ENCODE measurements around the gene AK4.
"Not testable (repeated sequence)": the region's sequence is repeated elsewhere in the genome, so short reads cannot be mapped to it uniquely, and the experiment has no call there.

Gene AK4

GRCh38 chr1:65159801-65160523, 12.0 kb downstream of the AK4 start:
- DNase-seq (ENCODE audit: low spot score) (no peak), ATAC-seq (ENCODE audit: low read depth) (no peak)
- peaks cover 10% of the 10 kb centered on the region for H3K4me1 ChIP-seq (ENCODE audit: insufficient read depth, poor library complexity, severe bottlenecking)
- H3K9me3 ChIP-seq (ENCODE audit: severe bottlenecking): no peaks in the 10 kb centered on the region
- TF ChIP-seq, protein P1, sequence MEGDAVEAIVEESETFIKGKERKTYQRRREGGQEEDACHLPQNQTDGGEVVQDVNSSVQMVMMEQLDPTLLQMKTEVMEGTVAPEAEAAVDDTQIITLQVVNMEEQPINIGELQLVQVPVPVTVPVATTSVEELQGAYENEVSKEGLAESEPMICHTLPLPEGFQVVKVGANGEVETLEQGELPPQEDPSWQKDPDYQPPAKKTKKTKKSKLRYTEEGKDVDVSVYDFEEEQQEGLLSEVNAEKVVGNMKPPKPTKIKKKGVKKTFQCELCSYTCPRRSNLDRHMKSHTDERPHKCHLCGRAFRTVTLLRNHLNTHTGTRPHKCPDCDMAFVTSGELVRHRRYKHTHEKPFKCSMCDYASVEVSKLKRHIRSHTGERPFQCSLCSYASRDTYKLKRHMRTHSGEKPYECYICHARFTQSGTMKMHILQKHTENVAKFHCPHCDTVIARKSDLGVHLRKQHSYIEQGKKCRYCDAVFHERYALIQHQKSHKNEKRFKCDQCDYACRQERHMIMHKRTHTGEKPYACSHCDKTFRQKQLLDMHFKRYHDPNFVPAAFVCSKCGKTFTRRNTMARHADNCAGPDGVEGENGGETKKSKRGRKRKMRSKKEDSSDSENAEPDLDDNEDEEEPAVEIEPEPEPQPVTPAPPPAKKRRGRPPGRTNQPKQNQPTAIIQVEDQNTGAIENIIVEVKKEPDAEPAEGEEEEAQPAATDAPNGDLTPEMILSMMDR (IDR thresholded peaks at IDR 0.05; ENCODE audit: poor library complexity, severe bottlenecking): no peak
- H3K27me3 ChIP-seq (ENCODE audit: insufficient read depth, poor library complexity, severe bottlenecking): no peaks in the 10 kb centered on the region
- no peak overlapping the region for H3K4me3 ChIP-seq (ENCODE audit: severe bottlenecking)
- H3K27ac ChIP-seq (ENCODE audit: poor library complexity, severe bottlenecking): no peak overlapping the region
- peaks cover 15% of the 10 kb centered on the region for H3K36me3 ChIP-seq (ENCODE audit: low read depth)

- TF ChIP-seq, protein P1 (IDR thresholded peaks at IDR 0.05; ENCODE audit: poor library complexity, severe bottlenecking): no peak
- Histone ChIP-seq H3K27me3 (ENCODE audit: insufficient read depth, poor library complexity, severe bottlenecking) (no peaks in the 10 kb centered on the region), H3K36me3 (ENCODE audit: low read depth) (0 out of 2 replicates have a peak, but pooled peaks cover under 1% of the 10 kb centered on the region), H3K4me1 (ENCODE audit: insufficient read depth, poor library complexity, severe bottlenecking) (peaks cover 13% of the 10 kb centered on the region), H3K9me3 (ENCODE audit: severe bottlenecking) (no peaks in the 10 kb centered on the region), H3K4me3 (ENCODE audit: severe bottlenecking) (no peak overlapping the region), H3K27ac (ENCODE audit: poor library complexity, severe bottlenecking) (no peak overlapping the region)
- ATAC-seq (ENCODE audit: low read depth) (no peak), DNase-seq (ENCODE audit: low spot score) (no peak)
These were observed 15.3 kb downstream of the AK4 start for GRCh38 chr1:65163201-65163805.

- not testable (repeated sequence) for H3K36me3 ChIP-seq (ENCODE audit: low read depth); H3K27ac ChIP-seq (ENCODE audit: poor library complexity, severe bottlenecking); H3K4me3 ChIP-seq (ENCODE audit: severe bottlenecking); H3K9me3 ChIP-seq (ENCODE audit: severe bottlenecking); ATAC-seq (ENCODE audit: low read depth); H3K27me3 ChIP-seq (ENCODE audit: insufficient read depth, poor library complexity, severe bottlenecking); DNase-seq (ENCODE audit: low spot score)
- H3K4me1 ChIP-seq (ENCODE audit: insufficient read depth, poor library complexity, severe bottlenecking): peaks cover 13% of the 10 kb centered on the region
These were observed 16.1 kb downstream of the AK4 start for GRCh38 chr1:65164101-65164500.

GRCh38 chr1:65164633-65165032, 16.6 kb downstream of the AK4 start:
- Histone ChIP-seq H3K27ac (ENCODE audit: poor library complexity, severe bottlenecking) (no peak overlapping the region), H3K36me3 (ENCODE audit: low read depth) (no peaks in the 10 kb centered on the region), H3K27me3 (ENCODE audit: insufficient read depth, poor library complexity, severe bottlenecking) (no peaks in the 10 kb centered on the region), H3K4me3 (ENCODE audit: severe bottlenecking) (no peak overlapping the region), H3K4me1 (ENCODE audit: insufficient read depth, poor library complexity, severe bottlenecking) (peaks cover 17% of the 10 kb centered on the region), H3K9me3 (ENCODE audit: severe bottlenecking) (no peaks in the 10 kb centered on the region)
- TF ChIP-seq, protein P1 (IDR thresholded peaks at IDR 0.05; ENCODE audit: poor library complexity, severe bottlenecking): no peak
- ATAC-seq (ENCODE audit: low read depth) (peak; percentile 66), DNase-seq (ENCODE audit: low spot score) (no peak)

DNA sequence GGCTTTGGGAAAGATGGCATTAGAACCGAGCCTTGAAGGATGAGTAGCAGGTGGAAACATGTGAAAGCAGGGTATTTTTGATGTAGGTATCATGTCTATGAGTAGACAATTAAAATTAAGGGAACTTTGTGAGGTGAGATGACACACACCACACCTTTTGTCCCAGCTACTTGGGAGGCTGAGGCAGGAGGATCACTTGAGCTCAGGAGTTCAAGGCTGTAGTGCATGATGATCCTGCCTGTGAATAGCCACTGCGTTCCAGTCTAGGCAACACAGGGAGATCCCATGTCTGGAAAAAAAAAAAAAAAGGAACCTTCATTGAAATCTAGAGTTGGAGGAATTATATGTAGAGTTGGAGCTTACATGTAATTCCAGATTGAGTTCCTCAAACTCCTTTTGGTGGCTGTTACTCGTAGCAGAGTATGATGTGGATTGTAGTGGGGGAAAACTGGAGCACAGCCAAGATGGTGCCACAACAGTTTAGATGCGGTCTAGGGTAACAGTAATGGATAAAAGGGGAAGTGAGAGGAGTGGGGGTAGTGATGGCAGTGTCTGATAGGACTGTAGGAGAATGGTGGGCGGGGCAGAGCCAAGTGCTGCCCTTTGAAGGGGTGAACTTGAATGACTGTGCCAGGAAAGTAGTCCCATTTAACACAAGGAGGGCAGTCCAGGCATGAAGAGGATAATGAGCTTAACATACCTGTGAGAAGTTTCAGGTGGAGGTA, 17.4 kb downstream of the AK4 start:
- no peak for DNase-seq (ENCODE audit: low spot score)
- H3K36me3 ChIP-seq (ENCODE audit: low read depth): no peaks in the 10 kb centered on the region
- H3K9me3 ChIP-seq (ENCODE audit: severe bottlenecking): no peaks in the 10 kb centered on the region

More for the DNA sequence above, 17.4 kb downstream of the AK4 start:
- Histone ChIP-seq H3K4me1 (ENCODE audit: insufficient read depth, poor library complexity, severe bottlenecking) (peaks cover 25% of the 10 kb centered on the region), H3K27ac (ENCODE audit: poor library complexity, severe bottlenecking) (no peak overlapping the region), H3K27me3 (ENCODE audit: insufficient read depth, poor library complexity, severe bottlenecking) (no peaks in the 10 kb centered on the region), H3K4me3 (ENCODE audit: severe bottlenecking) (no peak overlapping the region)
- TF ChIP-seq, protein P1 (IDR thresholded peaks at IDR 0.05; ENCODE audit: poor library complexity, severe bottlenecking): no peak
- no peak for ATAC-seq (ENCODE audit: low read depth)

All from RWPE2 (cell line).